Measurements from ENCODE around the gene OMA1. TPM values are rescaled to one million over a fixed set of nuclear protein-coding genes. Genes with fewer than 3 reads are reported as not detected.

Gene OMA1
- polyA plus RNA-seq, 1 donor from 2014 or later: 11.0 TPM

DNA sequence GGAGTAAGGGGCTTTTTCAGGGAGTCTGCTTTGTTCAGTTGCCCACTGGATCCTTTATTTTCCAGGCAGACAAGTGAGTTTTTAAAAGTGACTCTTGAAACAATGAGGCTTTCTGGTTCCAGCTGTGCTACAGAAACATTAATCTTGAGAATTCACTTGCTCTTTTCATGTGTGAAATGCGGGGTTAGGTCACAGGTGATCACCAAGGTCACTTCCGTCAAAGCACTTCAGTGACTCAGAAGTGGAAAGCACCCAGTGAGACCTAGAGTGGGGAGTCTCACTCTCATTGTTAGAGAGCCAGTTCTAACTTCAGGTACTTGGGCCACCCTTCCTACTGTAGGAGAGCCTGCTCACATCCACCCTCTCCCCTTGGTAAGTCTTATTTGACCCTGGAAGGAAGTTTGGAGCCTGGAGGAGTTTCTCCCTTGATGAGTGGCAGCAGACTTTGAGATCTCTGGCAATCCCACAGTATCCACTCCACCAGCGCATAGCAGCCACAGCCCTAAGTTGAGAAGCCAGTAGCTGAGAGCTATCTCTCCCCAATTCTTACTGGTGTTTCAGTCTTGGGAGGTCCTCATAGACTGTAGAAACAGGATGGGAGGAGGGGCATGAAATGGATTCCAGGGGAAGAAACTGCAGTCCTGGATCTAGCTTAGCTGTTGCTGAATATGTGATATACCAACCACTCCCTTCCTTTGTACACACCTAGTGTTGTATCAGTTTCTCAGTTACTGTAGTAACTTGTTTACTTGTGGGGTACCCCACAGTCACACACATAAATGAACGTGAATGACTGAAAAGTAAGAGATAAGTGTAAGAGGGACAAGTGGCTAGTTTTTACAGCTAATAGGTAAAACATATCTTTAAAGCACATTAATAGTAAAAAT is 27.4 kb upstream of the OMA1 start:
- TF ChIP-seq, protein P1, sequence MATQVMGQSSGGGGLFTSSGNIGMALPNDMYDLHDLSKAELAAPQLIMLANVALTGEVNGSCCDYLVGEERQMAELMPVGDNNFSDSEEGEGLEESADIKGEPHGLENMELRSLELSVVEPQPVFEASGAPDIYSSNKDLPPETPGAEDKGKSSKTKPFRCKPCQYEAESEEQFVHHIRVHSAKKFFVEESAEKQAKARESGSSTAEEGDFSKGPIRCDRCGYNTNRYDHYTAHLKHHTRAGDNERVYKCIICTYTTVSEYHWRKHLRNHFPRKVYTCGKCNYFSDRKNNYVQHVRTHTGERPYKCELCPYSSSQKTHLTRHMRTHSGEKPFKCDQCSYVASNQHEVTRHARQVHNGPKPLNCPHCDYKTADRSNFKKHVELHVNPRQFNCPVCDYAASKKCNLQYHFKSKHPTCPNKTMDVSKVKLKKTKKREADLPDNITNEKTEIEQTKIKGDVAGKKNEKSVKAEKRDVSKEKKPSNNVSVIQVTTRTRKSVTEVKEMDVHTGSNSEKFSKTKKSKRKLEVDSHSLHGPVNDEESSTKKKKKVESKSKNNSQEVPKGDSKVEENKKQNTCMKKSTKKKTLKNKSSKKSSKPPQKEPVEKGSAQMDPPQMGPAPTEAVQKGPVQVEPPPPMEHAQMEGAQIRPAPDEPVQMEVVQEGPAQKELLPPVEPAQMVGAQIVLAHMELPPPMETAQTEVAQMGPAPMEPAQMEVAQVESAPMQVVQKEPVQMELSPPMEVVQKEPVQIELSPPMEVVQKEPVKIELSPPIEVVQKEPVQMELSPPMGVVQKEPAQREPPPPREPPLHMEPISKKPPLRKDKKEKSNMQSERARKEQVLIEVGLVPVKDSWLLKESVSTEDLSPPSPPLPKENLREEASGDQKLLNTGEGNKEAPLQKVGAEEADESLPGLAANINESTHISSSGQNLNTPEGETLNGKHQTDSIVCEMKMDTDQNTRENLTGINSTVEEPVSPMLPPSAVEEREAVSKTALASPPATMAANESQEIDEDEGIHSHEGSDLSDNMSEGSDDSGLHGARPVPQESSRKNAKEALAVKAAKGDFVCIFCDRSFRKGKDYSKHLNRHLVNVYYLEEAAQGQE (IDR thresholded peaks at IDR 0.05; ENCODE audit: borderline replicate concordance): no peak
- TF ChIP-seq POLR2AphosphoS5 (IDR thresholded peaks at IDR 0.05) (no peak), TAF1 (IDR thresholded peaks at IDR 0.05; ENCODE audit: low read depth) (no peak), EZH2 (IDR thresholded peaks at IDR 0.05; ENCODE audit: borderline replicate concordance, insufficient read depth, low read length, poor library complexity, severe bottlenecking) (no peak), RAD21 (conservative IDR thresholded peaks at IDR 0.05) (no peak), SMC3 (conservative IDR thresholded peaks at IDR 0.05; ENCODE audit: poor library complexity) (no peak), EP300 (conservative IDR thresholded peaks at IDR 0.05; ENCODE audit: poor library complexity, severe bottlenecking) (no peak), MXI1 (conservative IDR thresholded peaks at IDR 0.05; ENCODE audit: poor library complexity, severe bottlenecking) (no peak)
- TF ChIP-seq, protein P2, sequence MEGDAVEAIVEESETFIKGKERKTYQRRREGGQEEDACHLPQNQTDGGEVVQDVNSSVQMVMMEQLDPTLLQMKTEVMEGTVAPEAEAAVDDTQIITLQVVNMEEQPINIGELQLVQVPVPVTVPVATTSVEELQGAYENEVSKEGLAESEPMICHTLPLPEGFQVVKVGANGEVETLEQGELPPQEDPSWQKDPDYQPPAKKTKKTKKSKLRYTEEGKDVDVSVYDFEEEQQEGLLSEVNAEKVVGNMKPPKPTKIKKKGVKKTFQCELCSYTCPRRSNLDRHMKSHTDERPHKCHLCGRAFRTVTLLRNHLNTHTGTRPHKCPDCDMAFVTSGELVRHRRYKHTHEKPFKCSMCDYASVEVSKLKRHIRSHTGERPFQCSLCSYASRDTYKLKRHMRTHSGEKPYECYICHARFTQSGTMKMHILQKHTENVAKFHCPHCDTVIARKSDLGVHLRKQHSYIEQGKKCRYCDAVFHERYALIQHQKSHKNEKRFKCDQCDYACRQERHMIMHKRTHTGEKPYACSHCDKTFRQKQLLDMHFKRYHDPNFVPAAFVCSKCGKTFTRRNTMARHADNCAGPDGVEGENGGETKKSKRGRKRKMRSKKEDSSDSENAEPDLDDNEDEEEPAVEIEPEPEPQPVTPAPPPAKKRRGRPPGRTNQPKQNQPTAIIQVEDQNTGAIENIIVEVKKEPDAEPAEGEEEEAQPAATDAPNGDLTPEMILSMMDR (IDR thresholded peaks at IDR 0.05; ENCODE audit: poor library complexity, severe bottlenecking): no peak
- H3K27me3 ChIP-seq (ENCODE audit: insufficient read depth, low read depth, low read length): peaks cover 24% of the 10 kb centered on the region

GRCh38 chr1:58573138-58573537 is 26.6 kb upstream of the OMA1 start:
- Histone ChIP-seq H4K20me1 (ENCODE audit: insufficient read depth) (no peaks in the 10 kb centered on the region), H3K4me3 (ENCODE audit: low read length) (no peak overlapping the region), H3K27ac (ENCODE audit: low read length) (no peak overlapping the region), H3K9ac (ENCODE audit: low read length) (no peak overlapping the region), H3F3A (ENCODE audit: insufficient read depth, low read length, poor library complexity, severe bottlenecking) (no peaks in the 10 kb centered on the region), H2AFZ (ENCODE audit: low read depth, low read length) (no peak overlapping the region), H3K9me2 (ENCODE audit: insufficient read depth, low read length) (no peaks in the 10 kb centered on the region), H3K9me3 (ENCODE audit: low read length) (no peaks in the 10 kb centered on the region), H3K36me3 (ENCODE audit: insufficient read depth, low read length) (no peaks in the 10 kb centered on the region), H3K4me2 (ENCODE audit: low read length) (no peak overlapping the region), H3K27me3 (ENCODE audit: insufficient read depth, low read depth, low read length) (peaks cover 22% of the 10 kb centered on the region), H3K79me2 (replicated peaks; ENCODE audit: insufficient read depth, low read length) (no peaks in the 10 kb centered on the region)
- TF ChIP-seq, protein P2 (IDR thresholded peaks at IDR 0.05; ENCODE audit: poor library complexity, severe bottlenecking): no peak
- TF ChIP-seq, protein P1 (IDR thresholded peaks at IDR 0.05; ENCODE audit: borderline replicate concordance): no peak
- no peak for TF ChIP-seq RAD21 (conservative IDR thresholded peaks at IDR 0.05)
- no peak for TF ChIP-seq MXI1 (conservative IDR thresholded peaks at IDR 0.05; ENCODE audit: poor library complexity, severe bottlenecking)
- TF ChIP-seq TAF1 (IDR thresholded peaks at IDR 0.05; ENCODE audit: low read depth): no peak
- no peak for TF ChIP-seq POLR2AphosphoS5 (IDR thresholded peaks at IDR 0.05)

More for the DNA sequence above, 27.4 kb upstream of the OMA1 start:
- Histone ChIP-seq H3F3A (ENCODE audit: insufficient read depth, low read length, poor library complexity, severe bottlenecking) (no peaks in the 10 kb centered on the region), H3K9me3 (ENCODE audit: low read length) (no peaks in the 10 kb centered on the region), H3K4me3 (ENCODE audit: low read length) (no peak overlapping the region), H2AFZ (ENCODE audit: low read depth, low read length) (no peak overlapping the region), H3K9me2 (ENCODE audit: insufficient read depth, low read length) (no peaks in the 10 kb centered on the region), H4K20me1 (ENCODE audit: insufficient read depth) (no peaks in the 10 kb centered on the region), H3K36me3 (ENCODE audit: insufficient read depth, low read length) (no peaks in the 10 kb centered on the region), H3K9ac (ENCODE audit: low read length) (no peak overlapping the region), H3K4me2 (ENCODE audit: low read length) (no peak overlapping the region), H3K79me2 (replicated peaks; ENCODE audit: insufficient read depth, low read length) (no peaks in the 10 kb centered on the region), H3K27ac (ENCODE audit: low read length) (no peak overlapping the region)

All from neural cell (in vitro differentiated cells).